Measurements from ENCODE around the gene ANKFY1.

DNA sequence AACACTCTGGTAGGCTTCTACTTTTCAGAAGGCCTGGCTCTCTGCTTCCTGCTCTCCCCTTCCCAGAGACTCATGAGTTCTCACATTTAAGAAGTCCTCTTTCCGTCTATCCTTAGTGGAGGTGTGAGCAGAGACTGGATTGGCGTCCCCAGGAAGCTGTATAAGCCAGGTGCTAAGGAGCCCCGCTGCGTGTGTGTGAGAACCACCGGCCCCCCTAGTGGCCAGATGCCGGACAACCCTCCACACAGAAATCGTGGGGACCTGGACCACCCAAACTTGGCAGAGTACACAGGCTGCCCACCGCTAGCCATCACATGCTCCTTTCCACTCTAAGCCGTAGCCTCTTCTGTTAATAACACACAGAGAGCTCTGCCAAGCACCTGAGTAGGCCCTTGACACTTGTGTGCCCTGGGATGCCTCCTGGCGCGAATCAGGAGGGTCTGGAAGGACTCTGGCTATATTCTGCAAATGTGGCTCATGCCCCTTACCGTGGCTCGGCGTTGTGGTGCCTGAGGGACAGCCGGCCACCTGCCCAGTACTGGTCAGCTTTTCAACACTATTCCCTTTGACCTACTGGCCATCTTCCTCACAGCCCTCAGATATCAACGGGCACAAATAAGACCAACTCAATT, 106.9 kb downstream of the ANKFY1 start:
- TF ChIP-seq, protein P1, sequence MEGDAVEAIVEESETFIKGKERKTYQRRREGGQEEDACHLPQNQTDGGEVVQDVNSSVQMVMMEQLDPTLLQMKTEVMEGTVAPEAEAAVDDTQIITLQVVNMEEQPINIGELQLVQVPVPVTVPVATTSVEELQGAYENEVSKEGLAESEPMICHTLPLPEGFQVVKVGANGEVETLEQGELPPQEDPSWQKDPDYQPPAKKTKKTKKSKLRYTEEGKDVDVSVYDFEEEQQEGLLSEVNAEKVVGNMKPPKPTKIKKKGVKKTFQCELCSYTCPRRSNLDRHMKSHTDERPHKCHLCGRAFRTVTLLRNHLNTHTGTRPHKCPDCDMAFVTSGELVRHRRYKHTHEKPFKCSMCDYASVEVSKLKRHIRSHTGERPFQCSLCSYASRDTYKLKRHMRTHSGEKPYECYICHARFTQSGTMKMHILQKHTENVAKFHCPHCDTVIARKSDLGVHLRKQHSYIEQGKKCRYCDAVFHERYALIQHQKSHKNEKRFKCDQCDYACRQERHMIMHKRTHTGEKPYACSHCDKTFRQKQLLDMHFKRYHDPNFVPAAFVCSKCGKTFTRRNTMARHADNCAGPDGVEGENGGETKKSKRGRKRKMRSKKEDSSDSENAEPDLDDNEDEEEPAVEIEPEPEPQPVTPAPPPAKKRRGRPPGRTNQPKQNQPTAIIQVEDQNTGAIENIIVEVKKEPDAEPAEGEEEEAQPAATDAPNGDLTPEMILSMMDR (IDR thresholded peaks at IDR 0.05), result peak; percentile 38
- TF ChIP-seq MXI1 (IDR thresholded peaks at IDR 0.05; ENCODE audit: low read depth, low read length), result no peak
- no peak for TF ChIP-seq EZH2phosphoT487 (IDR thresholded peaks at IDR 0.05; ENCODE audit: borderline replicate concordance, low read depth)
- TF ChIP-seq, protein P2, sequence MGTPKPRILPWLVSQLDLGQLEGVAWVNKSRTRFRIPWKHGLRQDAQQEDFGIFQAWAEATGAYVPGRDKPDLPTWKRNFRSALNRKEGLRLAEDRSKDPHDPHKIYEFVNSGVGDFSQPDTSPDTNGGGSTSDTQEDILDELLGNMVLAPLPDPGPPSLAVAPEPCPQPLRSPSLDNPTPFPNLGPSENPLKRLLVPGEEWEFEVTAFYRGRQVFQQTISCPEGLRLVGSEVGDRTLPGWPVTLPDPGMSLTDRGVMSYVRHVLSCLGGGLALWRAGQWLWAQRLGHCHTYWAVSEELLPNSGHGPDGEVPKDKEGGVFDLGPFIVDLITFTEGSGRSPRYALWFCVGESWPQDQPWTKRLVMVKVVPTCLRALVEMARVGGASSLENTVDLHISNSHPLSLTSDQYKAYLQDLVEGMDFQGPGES (IDR thresholded peaks at IDR 0.05; ENCODE audit: low read depth, low read length), result no peak
- no peak for TF ChIP-seq RAD21 (IDR thresholded peaks at IDR 0.05; ENCODE audit: low read length)
- TF ChIP-seq, protein P3, sequence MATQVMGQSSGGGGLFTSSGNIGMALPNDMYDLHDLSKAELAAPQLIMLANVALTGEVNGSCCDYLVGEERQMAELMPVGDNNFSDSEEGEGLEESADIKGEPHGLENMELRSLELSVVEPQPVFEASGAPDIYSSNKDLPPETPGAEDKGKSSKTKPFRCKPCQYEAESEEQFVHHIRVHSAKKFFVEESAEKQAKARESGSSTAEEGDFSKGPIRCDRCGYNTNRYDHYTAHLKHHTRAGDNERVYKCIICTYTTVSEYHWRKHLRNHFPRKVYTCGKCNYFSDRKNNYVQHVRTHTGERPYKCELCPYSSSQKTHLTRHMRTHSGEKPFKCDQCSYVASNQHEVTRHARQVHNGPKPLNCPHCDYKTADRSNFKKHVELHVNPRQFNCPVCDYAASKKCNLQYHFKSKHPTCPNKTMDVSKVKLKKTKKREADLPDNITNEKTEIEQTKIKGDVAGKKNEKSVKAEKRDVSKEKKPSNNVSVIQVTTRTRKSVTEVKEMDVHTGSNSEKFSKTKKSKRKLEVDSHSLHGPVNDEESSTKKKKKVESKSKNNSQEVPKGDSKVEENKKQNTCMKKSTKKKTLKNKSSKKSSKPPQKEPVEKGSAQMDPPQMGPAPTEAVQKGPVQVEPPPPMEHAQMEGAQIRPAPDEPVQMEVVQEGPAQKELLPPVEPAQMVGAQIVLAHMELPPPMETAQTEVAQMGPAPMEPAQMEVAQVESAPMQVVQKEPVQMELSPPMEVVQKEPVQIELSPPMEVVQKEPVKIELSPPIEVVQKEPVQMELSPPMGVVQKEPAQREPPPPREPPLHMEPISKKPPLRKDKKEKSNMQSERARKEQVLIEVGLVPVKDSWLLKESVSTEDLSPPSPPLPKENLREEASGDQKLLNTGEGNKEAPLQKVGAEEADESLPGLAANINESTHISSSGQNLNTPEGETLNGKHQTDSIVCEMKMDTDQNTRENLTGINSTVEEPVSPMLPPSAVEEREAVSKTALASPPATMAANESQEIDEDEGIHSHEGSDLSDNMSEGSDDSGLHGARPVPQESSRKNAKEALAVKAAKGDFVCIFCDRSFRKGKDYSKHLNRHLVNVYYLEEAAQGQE (IDR thresholded peaks at IDR 0.05; ENCODE audit: low read depth, low read length), result no peak
- TF ChIP-seq EP300 (IDR thresholded peaks at IDR 0.05; ENCODE audit: borderline replicate concordance in 1 of 2, low read depth in 1 of 2, low read length in 1 of 2), result no peak
- no peak for TF ChIP-seq POLR2AphosphoS5 (IDR thresholded peaks at IDR 0.05; ENCODE audit: low read depth, low read length)

Measured in SK-N-SH (cell line).